ENCODE data around the gene GHITM. TPM values are rescaled to one million over a fixed set of nuclear protein-coding genes. Genes with fewer than 3 reads are reported as not detected.
A peak's percentile ranks its signal among the peaks of the same experiment; 100 is the strongest.

The GHITM gene
- total and polyA plus RNA-seq, 2 of the 8 experiments (the other 6 are each of a cell fraction or from before 2014, with no cell fraction given): 86.2 to 97.0 TPM

DNA sequence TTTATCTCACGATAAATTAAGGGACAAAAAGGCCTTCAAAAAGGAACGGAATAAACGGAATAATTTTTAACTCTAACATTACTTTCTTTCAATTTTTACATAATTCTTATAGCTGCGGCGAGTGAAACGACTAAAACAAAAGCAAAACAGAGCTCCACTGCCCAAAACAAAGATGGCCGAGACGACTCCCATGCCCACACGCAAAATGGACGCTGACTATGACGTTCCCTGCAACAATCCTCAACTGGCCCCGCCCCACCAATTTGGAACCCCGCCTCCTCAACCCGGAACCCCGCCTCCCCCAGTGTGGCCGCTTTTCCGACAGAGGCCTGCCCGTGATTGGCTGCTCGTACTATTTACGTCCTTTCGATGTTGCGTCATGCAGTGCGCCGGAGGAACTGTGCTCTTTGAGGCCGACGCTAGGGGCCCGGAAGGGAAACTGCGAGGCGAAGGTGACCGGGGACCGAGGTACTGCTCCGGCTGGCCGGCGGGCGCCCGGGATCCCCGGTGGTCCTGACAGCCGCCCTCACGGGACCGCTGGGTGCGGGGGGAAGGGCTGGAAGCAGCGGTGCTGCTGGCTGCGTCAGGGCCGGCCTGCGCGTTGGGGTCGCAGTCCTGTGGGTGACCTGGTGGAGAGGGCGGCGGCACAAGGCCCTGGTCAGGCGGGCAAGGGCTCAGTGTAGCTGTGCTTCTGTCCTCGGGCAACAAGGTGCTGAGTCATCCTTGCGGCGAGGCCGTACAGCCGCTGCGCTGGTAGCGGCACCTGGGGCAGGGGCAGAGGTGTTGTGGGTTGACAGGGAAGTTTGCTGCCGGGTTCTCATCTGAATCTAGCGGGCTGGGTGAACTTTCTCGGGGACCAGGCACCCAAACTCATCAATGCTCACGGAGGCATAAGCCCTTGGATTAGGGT is at the start of gene GHITM (continued):
- TF ChIP-seq, protein P1, sequence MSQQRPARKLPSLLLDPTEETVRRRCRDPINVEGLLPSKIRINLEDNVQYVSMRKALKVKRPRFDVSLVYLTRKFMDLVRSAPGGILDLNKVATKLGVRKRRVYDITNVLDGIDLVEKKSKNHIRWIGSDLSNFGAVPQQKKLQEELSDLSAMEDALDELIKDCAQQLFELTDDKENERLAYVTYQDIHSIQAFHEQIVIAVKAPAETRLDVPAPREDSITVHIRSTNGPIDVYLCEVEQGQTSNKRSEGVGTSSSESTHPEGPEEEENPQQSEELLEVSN (IDR thresholded peaks at IDR 0.05): no peak
- TF ChIP-seq KDM5A (IDR thresholded peaks at IDR 0.05; ENCODE audit: low read length) (peak; percentile 77), CHD2 (IDR thresholded peaks at IDR 0.05; ENCODE audit: low read length) (no peak), TCF12 (IDR thresholded peaks at IDR 0.05; ENCODE audit: low read depth, low read length) (no peak), TEAD4 (IDR thresholded peaks at IDR 0.05; ENCODE audit: low read depth, low read length) (0 out of 2 replicates have a peak, but pooled peaks have one; percentile 33), POLR2AphosphoS5 (IDR thresholded peaks at IDR 0.05; ENCODE audit: low read depth, low read length) (peak; percentile 77), MAX (IDR thresholded peaks at IDR 0.05) (peak; percentile 21; the same call in 1 of the 2 replicates), BACH1 (IDR thresholded peaks at IDR 0.05; ENCODE audit: low read length) (peak; percentile 90)
- TF ChIP-seq, protein P2, sequence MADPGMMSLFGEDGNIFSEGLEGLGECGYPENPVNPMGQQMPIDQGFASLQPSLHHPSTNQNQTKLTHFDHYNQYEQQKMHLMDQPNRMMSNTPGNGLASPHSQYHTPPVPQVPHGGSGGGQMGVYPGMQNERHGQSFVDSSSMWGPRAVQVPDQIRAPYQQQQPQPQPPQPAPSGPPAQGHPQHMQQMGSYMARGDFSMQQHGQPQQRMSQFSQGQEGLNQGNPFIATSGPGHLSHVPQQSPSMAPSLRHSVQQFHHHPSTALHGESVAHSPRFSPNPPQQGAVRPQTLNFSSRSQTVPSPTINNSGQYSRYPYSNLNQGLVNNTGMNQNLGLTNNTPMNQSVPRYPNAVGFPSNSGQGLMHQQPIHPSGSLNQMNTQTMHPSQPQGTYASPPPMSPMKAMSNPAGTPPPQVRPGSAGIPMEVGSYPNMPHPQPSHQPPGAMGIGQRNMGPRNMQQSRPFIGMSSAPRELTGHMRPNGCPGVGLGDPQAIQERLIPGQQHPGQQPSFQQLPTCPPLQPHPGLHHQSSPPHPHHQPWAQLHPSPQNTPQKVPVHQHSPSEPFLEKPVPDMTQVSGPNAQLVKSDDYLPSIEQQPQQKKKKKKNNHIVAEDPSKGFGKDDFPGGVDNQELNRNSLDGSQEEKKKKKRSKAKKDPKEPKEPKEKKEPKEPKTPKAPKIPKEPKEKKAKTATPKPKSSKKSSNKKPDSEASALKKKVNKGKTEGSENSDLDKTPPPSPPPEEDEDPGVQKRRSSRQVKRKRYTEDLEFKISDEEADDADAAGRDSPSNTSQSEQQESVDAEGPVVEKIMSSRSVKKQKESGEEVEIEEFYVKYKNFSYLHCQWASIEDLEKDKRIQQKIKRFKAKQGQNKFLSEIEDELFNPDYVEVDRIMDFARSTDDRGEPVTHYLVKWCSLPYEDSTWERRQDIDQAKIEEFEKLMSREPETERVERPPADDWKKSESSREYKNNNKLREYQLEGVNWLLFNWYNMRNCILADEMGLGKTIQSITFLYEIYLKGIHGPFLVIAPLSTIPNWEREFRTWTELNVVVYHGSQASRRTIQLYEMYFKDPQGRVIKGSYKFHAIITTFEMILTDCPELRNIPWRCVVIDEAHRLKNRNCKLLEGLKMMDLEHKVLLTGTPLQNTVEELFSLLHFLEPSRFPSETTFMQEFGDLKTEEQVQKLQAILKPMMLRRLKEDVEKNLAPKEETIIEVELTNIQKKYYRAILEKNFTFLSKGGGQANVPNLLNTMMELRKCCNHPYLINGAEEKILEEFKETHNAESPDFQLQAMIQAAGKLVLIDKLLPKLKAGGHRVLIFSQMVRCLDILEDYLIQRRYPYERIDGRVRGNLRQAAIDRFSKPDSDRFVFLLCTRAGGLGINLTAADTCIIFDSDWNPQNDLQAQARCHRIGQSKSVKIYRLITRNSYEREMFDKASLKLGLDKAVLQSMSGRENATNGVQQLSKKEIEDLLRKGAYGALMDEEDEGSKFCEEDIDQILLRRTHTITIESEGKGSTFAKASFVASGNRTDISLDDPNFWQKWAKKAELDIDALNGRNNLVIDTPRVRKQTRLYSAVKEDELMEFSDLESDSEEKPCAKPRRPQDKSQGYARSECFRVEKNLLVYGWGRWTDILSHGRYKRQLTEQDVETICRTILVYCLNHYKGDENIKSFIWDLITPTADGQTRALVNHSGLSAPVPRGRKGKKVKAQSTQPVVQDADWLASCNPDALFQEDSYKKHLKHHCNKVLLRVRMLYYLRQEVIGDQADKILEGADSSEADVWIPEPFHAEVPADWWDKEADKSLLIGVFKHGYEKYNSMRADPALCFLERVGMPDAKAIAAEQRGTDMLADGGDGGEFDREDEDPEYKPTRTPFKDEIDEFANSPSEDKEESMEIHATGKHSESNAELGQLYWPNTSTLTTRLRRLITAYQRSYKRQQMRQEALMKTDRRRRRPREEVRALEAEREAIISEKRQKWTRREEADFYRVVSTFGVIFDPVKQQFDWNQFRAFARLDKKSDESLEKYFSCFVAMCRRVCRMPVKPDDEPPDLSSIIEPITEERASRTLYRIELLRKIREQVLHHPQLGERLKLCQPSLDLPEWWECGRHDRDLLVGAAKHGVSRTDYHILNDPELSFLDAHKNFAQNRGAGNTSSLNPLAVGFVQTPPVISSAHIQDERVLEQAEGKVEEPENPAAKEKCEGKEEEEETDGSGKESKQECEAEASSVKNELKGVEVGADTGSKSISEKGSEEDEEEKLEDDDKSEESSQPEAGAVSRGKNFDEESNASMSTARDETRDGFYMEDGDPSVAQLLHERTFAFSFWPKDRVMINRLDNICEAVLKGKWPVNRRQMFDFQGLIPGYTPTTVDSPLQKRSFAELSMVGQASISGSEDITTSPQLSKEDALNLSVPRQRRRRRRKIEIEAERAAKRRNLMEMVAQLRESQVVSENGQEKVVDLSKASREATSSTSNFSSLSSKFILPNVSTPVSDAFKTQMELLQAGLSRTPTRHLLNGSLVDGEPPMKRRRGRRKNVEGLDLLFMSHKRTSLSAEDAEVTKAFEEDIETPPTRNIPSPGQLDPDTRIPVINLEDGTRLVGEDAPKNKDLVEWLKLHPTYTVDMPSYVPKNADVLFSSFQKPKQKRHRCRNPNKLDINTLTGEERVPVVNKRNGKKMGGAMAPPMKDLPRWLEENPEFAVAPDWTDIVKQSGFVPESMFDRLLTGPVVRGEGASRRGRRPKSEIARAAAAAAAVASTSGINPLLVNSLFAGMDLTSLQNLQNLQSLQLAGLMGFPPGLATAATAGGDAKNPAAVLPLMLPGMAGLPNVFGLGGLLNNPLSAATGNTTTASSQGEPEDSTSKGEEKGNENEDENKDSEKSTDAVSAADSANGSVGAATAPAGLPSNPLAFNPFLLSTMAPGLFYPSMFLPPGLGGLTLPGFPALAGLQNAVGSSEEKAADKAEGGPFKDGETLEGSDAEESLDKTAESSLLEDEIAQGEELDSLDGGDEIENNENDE (IDR thresholded peaks at IDR 0.05; ENCODE audit: insufficient replicate concordance, low read length): no peak

Measured in H1 (cell line).